Right lobe of liver (tissue), 4 donors: Measurements from ENCODE around the gene DCAF12L1.

Experiments used
- POLR2A ChIP-seq: fragments of 450-650 bp; IDR thresholded peaks from one replicate; pipeline ENCODE4 v1.6.1; 2017; ENCODE audit warnings: antibody characterized with exemption, mild to moderate bottlenecking
- TF ChIP-seq, protein P1 (sequence below), 4 donors: fragments of 200-600 bp in 3 of 4; fragments of 450-650 bp in 1 of 4; IDR thresholded peaks; one replicate each; pipeline versions ENCODE4 v1.5.1 to v1.8.0; 2016 to 2022; ENCODE audit warnings: antibody characterized with exemption in 4 of 4, mild to moderate bottlenecking in 2 of 4
- donor health status: DM: no; HTN: no; CAD: no.
- donor health status: DM: no; HTN: no; CAD: no.
- donor health status: DM: no; HTN: yes; CAD: no.

- no peak for TF ChIP-seq POLR2A
- TF ChIP-seq, protein P1, sequence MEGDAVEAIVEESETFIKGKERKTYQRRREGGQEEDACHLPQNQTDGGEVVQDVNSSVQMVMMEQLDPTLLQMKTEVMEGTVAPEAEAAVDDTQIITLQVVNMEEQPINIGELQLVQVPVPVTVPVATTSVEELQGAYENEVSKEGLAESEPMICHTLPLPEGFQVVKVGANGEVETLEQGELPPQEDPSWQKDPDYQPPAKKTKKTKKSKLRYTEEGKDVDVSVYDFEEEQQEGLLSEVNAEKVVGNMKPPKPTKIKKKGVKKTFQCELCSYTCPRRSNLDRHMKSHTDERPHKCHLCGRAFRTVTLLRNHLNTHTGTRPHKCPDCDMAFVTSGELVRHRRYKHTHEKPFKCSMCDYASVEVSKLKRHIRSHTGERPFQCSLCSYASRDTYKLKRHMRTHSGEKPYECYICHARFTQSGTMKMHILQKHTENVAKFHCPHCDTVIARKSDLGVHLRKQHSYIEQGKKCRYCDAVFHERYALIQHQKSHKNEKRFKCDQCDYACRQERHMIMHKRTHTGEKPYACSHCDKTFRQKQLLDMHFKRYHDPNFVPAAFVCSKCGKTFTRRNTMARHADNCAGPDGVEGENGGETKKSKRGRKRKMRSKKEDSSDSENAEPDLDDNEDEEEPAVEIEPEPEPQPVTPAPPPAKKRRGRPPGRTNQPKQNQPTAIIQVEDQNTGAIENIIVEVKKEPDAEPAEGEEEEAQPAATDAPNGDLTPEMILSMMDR (IDR thresholded peaks at IDR 0.05) = no peak
Observed at GRCh38 chrX:126580877-126581276, 28.3 kb upstream of the DCAF12L1 start.
